Measurements from ENCODE around the gene FER. TPM values are rescaled to one million over a fixed set of nuclear protein-coding genes. Genes with fewer than 3 reads are reported as not detected.

Gene FER
- total RNA-seq, 1 experiment from 2014 or later = 22.1 TPM

GRCh38 chr5:108739906-108740305, 7.8 kb upstream of the FER start:
- no peak for ATAC-seq
- Histone ChIP-seq H3K4me3 (ENCODE audit: low read depth in 2 of 2, low read length in 2 of 2) (no peak overlapping the region), H3K27ac (ENCODE audit: low read length) (no peak overlapping the region), H3K27me3 (ENCODE audit: control insufficient read depth, insufficient read depth, low read length) (no peaks in the 10 kb centered on the region), H3K9me3 (ENCODE audit: control insufficient read depth, insufficient read depth, low read depth, low read length) (no peaks in the 10 kb centered on the region), H3K4me1 (ENCODE audit: control insufficient read depth, insufficient read depth, low read length) (no peaks in the 10 kb centered on the region), H3K36me3 (ENCODE audit: control insufficient read depth, insufficient read depth, low read length) (no peaks in the 10 kb centered on the region)
- TF ChIP-seq, protein P1, sequence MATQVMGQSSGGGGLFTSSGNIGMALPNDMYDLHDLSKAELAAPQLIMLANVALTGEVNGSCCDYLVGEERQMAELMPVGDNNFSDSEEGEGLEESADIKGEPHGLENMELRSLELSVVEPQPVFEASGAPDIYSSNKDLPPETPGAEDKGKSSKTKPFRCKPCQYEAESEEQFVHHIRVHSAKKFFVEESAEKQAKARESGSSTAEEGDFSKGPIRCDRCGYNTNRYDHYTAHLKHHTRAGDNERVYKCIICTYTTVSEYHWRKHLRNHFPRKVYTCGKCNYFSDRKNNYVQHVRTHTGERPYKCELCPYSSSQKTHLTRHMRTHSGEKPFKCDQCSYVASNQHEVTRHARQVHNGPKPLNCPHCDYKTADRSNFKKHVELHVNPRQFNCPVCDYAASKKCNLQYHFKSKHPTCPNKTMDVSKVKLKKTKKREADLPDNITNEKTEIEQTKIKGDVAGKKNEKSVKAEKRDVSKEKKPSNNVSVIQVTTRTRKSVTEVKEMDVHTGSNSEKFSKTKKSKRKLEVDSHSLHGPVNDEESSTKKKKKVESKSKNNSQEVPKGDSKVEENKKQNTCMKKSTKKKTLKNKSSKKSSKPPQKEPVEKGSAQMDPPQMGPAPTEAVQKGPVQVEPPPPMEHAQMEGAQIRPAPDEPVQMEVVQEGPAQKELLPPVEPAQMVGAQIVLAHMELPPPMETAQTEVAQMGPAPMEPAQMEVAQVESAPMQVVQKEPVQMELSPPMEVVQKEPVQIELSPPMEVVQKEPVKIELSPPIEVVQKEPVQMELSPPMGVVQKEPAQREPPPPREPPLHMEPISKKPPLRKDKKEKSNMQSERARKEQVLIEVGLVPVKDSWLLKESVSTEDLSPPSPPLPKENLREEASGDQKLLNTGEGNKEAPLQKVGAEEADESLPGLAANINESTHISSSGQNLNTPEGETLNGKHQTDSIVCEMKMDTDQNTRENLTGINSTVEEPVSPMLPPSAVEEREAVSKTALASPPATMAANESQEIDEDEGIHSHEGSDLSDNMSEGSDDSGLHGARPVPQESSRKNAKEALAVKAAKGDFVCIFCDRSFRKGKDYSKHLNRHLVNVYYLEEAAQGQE (IDR thresholded peaks at IDR 0.05; ENCODE audit: insufficient read depth in 1 of 2, low read depth in 2 of 2, low read length in 1 of 2) = no peak
- TF ChIP-seq TCF7L2 (IDR thresholded peaks at IDR 0.05; ENCODE audit: low read depth, low read length) (no peak), SIN3A (IDR thresholded peaks at IDR 0.05; ENCODE audit: borderline replicate concordance, insufficient read depth, low read depth, low read length) (no peak)
- TF ChIP-seq, protein P2, sequence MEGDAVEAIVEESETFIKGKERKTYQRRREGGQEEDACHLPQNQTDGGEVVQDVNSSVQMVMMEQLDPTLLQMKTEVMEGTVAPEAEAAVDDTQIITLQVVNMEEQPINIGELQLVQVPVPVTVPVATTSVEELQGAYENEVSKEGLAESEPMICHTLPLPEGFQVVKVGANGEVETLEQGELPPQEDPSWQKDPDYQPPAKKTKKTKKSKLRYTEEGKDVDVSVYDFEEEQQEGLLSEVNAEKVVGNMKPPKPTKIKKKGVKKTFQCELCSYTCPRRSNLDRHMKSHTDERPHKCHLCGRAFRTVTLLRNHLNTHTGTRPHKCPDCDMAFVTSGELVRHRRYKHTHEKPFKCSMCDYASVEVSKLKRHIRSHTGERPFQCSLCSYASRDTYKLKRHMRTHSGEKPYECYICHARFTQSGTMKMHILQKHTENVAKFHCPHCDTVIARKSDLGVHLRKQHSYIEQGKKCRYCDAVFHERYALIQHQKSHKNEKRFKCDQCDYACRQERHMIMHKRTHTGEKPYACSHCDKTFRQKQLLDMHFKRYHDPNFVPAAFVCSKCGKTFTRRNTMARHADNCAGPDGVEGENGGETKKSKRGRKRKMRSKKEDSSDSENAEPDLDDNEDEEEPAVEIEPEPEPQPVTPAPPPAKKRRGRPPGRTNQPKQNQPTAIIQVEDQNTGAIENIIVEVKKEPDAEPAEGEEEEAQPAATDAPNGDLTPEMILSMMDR (IDR thresholded peaks at IDR 0.05) = no peak
- in situ Hi-C loops (cut with HindIII; ENCODE audit: low pct_unique_long_range_greater_than_20kb, low sequenced_read_pairs) (no loop called here), intact Hi-C loops (cut with micrococcal nuclease; ENCODE audit: unreplicated experiment) (no loop called here)
- CTCF ChIA-PET = no interaction called here
- POLR2A ChIA-PET = interaction anchor here (0.6 kb wide), 1 partner anchor 76 kb away, joined by 10 read pairs; no protein-coding TSS in a partner anchor
- no peak for DNase-seq (ENCODE audit: low read depth, low spot score)
- BruUV-seq (replicated peaks) = no TSS peak

GRCh38 chr5:108743319-108743718, 4.4 kb upstream of the FER start:
- Histone ChIP-seq H3K4me3 (ENCODE audit: low read depth in 2 of 2, low read length in 2 of 2) (no peak overlapping the region), H3K27ac (ENCODE audit: low read length) (no peak overlapping the region), H3K27me3 (ENCODE audit: control insufficient read depth, insufficient read depth, low read length) (no peaks in the 10 kb centered on the region), H3K9me3 (ENCODE audit: control insufficient read depth, insufficient read depth, low read depth, low read length) (no peaks in the 10 kb centered on the region), H3K4me1 (ENCODE audit: control insufficient read depth, insufficient read depth, low read length) (peaks cover 10% of the 10 kb centered on the region), H3K36me3 (ENCODE audit: control insufficient read depth, insufficient read depth, low read length) (no peaks in the 10 kb centered on the region; the same call in 1 of the 2 replicates)
- in situ Hi-C loops (cut with HindIII; ENCODE audit: low pct_unique_long_range_greater_than_20kb, low sequenced_read_pairs) = no loop called here
- intact Hi-C loops (cut with micrococcal nuclease; ENCODE audit: unreplicated experiment) = no loop called here
- ChIA-PET POLR2A (no interaction called here), CTCF (no interaction called here)
- ATAC-seq (no peak), DNase-seq (ENCODE audit: low read depth, low spot score) (no peak)
- no TSS peak for BruUV-seq (replicated peaks)
- TF ChIP-seq POLR2AphosphoS5 (IDR thresholded peaks at IDR 0.05; ENCODE audit: low read depth, low read length) = no peak
- TF ChIP-seq TCF7L2 (IDR thresholded peaks at IDR 0.05; ENCODE audit: low read depth, low read length) = no peak
- TF ChIP-seq SIN3A (IDR thresholded peaks at IDR 0.05; ENCODE audit: borderline replicate concordance, insufficient read depth, low read depth, low read length) = no peak
- TF ChIP-seq, protein P1 (IDR thresholded peaks at IDR 0.05; ENCODE audit: insufficient read depth in 1 of 2, low read depth in 2 of 2, low read length in 1 of 2) = no peak
- TF ChIP-seq, protein P2 (IDR thresholded peaks at IDR 0.05) = no peak

All from Panc1 (cell line).